ENCODE measurements around the gene LYPD3. TPM values are rescaled to one million over a fixed set of nuclear protein-coding genes. Genes with fewer than 3 reads are reported as not detected.
"Not testable (repeated sequence)": the region's sequence is repeated elsewhere in the genome, so short reads cannot be mapped to it uniquely, and the experiment has no call there.

The LYPD3 gene
- total RNA-seq (2021; ENCODE audit: unreplicated experiment) (0.46 TPM), Bru-seq, nascent RNA (percentile 19 among the genes with signal in this experiment), BruChase-seq, experiment 1, labeled RNA remaining after a 2-hour chase (percentile 24 among the genes with signal in this experiment), BruChase-seq, experiment 2, labeled RNA remaining after a 6-hour chase (percentile 24 among the genes with signal in this experiment)
- polyA plus RNA-seq (2012; ENCODE audit: insufficient read length), result 0.78 TPM
- long read RNA-seq, partial matches to known transcripts, result 1 of 1 reads
- long read RNA-seq, other reads (novel, unspliced or antisense), result 0 of 1 reads

GRCh38 chr19:43465468-43466120, at the start of gene LYPD3:
Gene LYPD3 (minus strand): TSS chr19:43465608. CDS start chr19:43465571, 37 bp downstream.
- TF ChIP-seq CTCF (IDR thresholded peaks at IDR 0.05) (no peak), POLR2AphosphoS5 (IDR thresholded peaks at IDR 0.05; ENCODE audit: low read depth, low read length) (no peak), REST (IDR thresholded peaks at IDR 0.05; ENCODE audit: insufficient read depth in 1 of 2, low read depth in 2 of 2, low read length in 1 of 2) (no peak), SIN3A (IDR thresholded peaks at IDR 0.05; ENCODE audit: borderline replicate concordance, insufficient read depth, low read depth, low read length) (no peak)
- peak within 1 kb of the TSS; percentile 57 to 72; a peak in 3 of 4 replicates for H3K4me3 ChIP-seq (ENCODE audit: low read depth in 2 of 2, low read length in 2 of 2)
- H3K36me3 ChIP-seq (ENCODE audit: control insufficient read depth, insufficient read depth, low read length), result no peaks in the 10 kb centered on the region
- DNase-seq (ENCODE audit: low read depth, low spot score) (no peak), ATAC-seq (no peak)
- H3K27ac ChIP-seq (ENCODE audit: low read length), result no peak within 1 kb of the TSS
- ChIA-PET CTCF (interaction anchor here (0.7 kb wide), 1 partner anchor 358 kb away, joined by 5 read pairs; no protein-coding TSS in a partner anchor), POLR2A (no interaction called here)
- H3K4me1 ChIP-seq (ENCODE audit: control insufficient read depth, insufficient read depth, low read length), result peaks cover 3% of the 10 kb centered on the region; the same call in 1 of the 2 replicates
- intact Hi-C loops (cut with micrococcal nuclease; ENCODE audit: unreplicated experiment) (no loop called here), in situ Hi-C loops (cut with HindIII; ENCODE audit: low pct_unique_long_range_greater_than_20kb, low sequenced_read_pairs) (no loop called here)
- no peaks in the 10 kb centered on the region for H3K9me3 ChIP-seq (ENCODE audit: control insufficient read depth, insufficient read depth, low read depth, low read length)
- no TSS peak for BruUV-seq (replicated peaks)
- H3K27me3 ChIP-seq (ENCODE audit: control insufficient read depth, insufficient read depth, low read length), result no peaks in the 10 kb centered on the region

- H3K4me1 ChIP-seq (ENCODE audit: control insufficient read depth, insufficient read depth, low read length); H3K4me3 ChIP-seq (ENCODE audit: low read depth in 2 of 2, low read length in 2 of 2); CTCF ChIA-PET; BruUV-seq (replicated peaks); POLR2A ChIA-PET; in situ Hi-C loops (cut with HindIII; ENCODE audit: low pct_unique_long_range_greater_than_20kb, low sequenced_read_pairs); H3K27me3 ChIP-seq (ENCODE audit: control insufficient read depth, insufficient read depth, low read length); H3K9me3 ChIP-seq (ENCODE audit: control insufficient read depth, insufficient read depth, low read depth, low read length); DNase-seq (ENCODE audit: low read depth, low spot score); intact Hi-C loops (cut with micrococcal nuclease; ENCODE audit: unreplicated experiment); ATAC-seq; H3K27ac ChIP-seq (ENCODE audit: low read length); H3K36me3 ChIP-seq (ENCODE audit: control insufficient read depth, insufficient read depth, low read length): not testable (repeated sequence)
Measured at GRCh38 chr19:43512399-43512798, 47.0 kb upstream of the LYPD3 start.

- Histone ChIP-seq H3K36me3 (ENCODE audit: control insufficient read depth, insufficient read depth, low read length) (no peaks in the 10 kb centered on the region), H3K4me1 (ENCODE audit: control insufficient read depth, insufficient read depth, low read length) (no peaks in the 10 kb centered on the region), H3K4me3 (ENCODE audit: low read depth in 2 of 2, low read length in 2 of 2) (no peak overlapping the region), H3K27me3 (ENCODE audit: control insufficient read depth, insufficient read depth, low read length) (no peaks in the 10 kb centered on the region), H3K9me3 (ENCODE audit: control insufficient read depth, insufficient read depth, low read depth, low read length) (no peaks in the 10 kb centered on the region), H3K27ac (ENCODE audit: low read length) (no peak overlapping the region)
- no peak for ATAC-seq
- no peak for DNase-seq (ENCODE audit: low read depth, low spot score)
- TF ChIP-seq REST (IDR thresholded peaks at IDR 0.05; ENCODE audit: insufficient read depth in 1 of 2, low read depth in 2 of 2, low read length in 1 of 2), result no peak
- ChIA-PET CTCF (no interaction called here), POLR2A (no interaction called here)
- intact Hi-C loops (cut with micrococcal nuclease; ENCODE audit: unreplicated experiment) (no loop called here), in situ Hi-C loops (cut with HindIII; ENCODE audit: low pct_unique_long_range_greater_than_20kb, low sequenced_read_pairs) (no loop called here)
- BruUV-seq (replicated peaks), result no TSS peak
Measured at GRCh38 chr19:43511324-43511723, 45.9 kb upstream of the LYPD3 start.

Measured in Panc1 (cell line).